Thyroid gland (tissue), 4 donors: ENCODE data around the gene KRTAP5-6.

Experiments
- POLR2A ChIP-seq, 2 donors: fragments of 450-650 bp; IDR thresholded peaks; one replicate each; pipeline ENCODE4 v1.6.1; 2017; ENCODE audit warnings: antibody characterized with exemption in 2 of 2, mild to moderate bottlenecking in 2 of 2, moderate library complexity in 1 of 2
- TF ChIP-seq, protein P1 (sequence below), 6 experiments: fragments of 200-600 bp in 3 of 6; fragments of 450-650 bp in 3 of 6; sonication (generic) in 3 of 6; IDR thresholded peaks; one replicate each; pipeline ENCODE4 v1.5.1; 2016 to 2019; ENCODE audit warnings: antibody characterized with exemption in 6 of 6, mild to moderate bottlenecking in 2 of 6, inconsistent platforms in 1 of 6, moderate library complexity in 1 of 6

DNA sequence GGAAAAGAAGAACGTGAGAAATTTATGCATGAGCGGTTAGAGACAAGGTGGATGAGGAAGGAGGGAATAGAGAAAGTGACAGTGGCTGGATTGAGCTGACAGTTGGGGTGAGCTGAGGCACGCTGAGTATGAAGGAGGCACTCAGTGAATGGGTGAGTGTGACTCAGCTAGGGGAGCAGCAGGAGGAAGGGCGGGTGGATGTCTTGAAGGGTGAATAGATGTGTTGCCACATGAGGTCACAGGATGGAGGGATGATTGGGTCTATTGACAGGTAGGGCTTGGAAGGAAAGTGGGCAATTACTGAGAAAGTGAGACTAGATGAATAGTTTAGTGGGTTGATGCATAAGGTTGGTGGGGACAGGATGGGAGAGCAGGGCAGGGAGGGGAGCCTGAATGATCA, 45.4 kb downstream of the KRTAP5-6 start:
- no peak for TF ChIP-seq POLR2A (IDR thresholded peaks at IDR 0.05)
- TF ChIP-seq, protein P1, sequence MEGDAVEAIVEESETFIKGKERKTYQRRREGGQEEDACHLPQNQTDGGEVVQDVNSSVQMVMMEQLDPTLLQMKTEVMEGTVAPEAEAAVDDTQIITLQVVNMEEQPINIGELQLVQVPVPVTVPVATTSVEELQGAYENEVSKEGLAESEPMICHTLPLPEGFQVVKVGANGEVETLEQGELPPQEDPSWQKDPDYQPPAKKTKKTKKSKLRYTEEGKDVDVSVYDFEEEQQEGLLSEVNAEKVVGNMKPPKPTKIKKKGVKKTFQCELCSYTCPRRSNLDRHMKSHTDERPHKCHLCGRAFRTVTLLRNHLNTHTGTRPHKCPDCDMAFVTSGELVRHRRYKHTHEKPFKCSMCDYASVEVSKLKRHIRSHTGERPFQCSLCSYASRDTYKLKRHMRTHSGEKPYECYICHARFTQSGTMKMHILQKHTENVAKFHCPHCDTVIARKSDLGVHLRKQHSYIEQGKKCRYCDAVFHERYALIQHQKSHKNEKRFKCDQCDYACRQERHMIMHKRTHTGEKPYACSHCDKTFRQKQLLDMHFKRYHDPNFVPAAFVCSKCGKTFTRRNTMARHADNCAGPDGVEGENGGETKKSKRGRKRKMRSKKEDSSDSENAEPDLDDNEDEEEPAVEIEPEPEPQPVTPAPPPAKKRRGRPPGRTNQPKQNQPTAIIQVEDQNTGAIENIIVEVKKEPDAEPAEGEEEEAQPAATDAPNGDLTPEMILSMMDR (IDR thresholded peaks at IDR 0.05): no peak
